GM13977 (cell line): ENCODE data around the gene KRTAP4-8.
"Not testable (repeated sequence)": the region's sequence is repeated elsewhere in the genome, so short reads cannot be mapped to it uniquely, and the experiment has no call there.

Experiments
- DNase-seq: peaks from one replicate; pipeline ENCODE4 v3.0.0; 2012; ENCODE audit warnings: low spot score
- in situ Hi-C: fragments of 300-500 bp; cut with MboI; formaldehyde crosslinking; loops from one replicate; pipeline ENCODE4 v1.12.0; 2022; ENCODE audit warnings: low sequenced_read_pairs, low pct_unique_long_range_greater_than_20kb, mixed read lengths, inconsistent platforms; ENCODE audit not compliant: unreplicated experiment
- TF ChIP-seq, protein P1 (sequence below): IDR thresholded peaks from 2 replicates; pipeline ENCODE4 v1.5.1; 2012; ENCODE audit warnings: mild to moderate bottlenecking, control low read depth; ENCODE audit not compliant: insufficient read depth; ENCODE audit errors: extremely low read depth, missing control alignments

Gene KRTAP4-8

DNA sequence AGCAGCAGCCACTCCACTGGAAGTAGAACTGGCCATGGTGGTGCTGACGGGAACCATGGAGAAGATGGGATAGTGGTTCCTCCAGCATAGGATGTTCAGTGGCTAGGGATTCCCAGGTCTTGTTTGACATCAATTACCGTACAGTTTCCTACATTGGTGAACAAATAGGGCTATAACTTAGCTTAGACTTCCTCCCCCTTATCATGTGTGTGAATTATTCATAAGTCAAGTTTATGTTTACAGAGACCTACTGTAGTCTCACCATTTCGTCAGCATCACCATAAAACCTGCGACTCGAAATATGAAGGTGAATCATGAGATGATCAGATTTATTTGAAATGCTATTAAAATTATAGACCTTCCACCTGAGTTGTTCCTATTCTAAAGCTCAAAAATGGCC is 39.2 kb downstream of the KRTAP4-8 start:
- in situ Hi-C loops, result no loop called here
- TF ChIP-seq, protein P1, sequence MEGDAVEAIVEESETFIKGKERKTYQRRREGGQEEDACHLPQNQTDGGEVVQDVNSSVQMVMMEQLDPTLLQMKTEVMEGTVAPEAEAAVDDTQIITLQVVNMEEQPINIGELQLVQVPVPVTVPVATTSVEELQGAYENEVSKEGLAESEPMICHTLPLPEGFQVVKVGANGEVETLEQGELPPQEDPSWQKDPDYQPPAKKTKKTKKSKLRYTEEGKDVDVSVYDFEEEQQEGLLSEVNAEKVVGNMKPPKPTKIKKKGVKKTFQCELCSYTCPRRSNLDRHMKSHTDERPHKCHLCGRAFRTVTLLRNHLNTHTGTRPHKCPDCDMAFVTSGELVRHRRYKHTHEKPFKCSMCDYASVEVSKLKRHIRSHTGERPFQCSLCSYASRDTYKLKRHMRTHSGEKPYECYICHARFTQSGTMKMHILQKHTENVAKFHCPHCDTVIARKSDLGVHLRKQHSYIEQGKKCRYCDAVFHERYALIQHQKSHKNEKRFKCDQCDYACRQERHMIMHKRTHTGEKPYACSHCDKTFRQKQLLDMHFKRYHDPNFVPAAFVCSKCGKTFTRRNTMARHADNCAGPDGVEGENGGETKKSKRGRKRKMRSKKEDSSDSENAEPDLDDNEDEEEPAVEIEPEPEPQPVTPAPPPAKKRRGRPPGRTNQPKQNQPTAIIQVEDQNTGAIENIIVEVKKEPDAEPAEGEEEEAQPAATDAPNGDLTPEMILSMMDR, result no peak
- no peak for DNase-seq

DNA sequence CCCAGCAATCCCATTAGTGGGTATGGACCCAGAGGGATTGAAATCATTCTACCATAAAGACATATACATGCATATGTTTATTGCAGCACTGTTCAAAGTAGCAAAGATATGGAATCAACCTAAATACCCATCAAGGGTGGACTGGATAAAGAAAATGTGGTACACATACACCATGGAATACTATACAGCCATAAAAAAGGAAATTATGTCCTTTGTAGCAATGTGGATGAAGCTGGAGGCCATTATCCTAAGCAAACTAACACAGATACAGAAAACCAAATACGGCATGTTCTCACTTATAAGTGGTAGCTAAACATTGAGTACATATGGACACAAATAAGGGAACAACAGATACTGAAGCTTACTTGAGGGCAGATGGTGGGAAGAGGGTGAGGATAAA is 40.4 kb downstream of the KRTAP4-8 start:
- TF ChIP-seq, protein P1, result no peak
- DNase-seq, result no peak
- in situ Hi-C loops, result no loop called here

DNA sequence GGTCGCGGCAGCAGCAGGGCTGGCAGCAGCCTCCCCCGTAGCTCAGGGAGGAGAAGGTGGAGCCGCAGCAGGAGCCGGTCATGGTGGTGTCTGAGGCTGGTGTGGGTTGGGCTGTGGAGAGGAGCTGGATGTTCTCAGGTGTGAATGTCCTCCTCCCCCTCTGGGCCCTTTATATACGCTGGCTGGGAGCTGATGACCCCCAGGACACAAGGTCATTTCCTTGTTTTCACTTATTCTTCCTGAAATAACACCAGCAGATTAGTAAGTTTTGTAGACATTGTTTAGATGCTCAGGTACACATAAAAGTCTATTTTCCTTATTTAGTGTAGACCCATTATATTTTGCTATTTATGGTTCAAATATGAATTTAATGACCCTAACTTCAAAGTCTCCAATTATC is 42.8 kb downstream of the KRTAP4-8 start, which contains the start of gene KRTAP2-2:
KRTAP2-2 (minus strand) TSS at position 101 of the 400 bp plus-strand sequence; CDS start at position 82, 19 bp downstream.
- DNase-seq, in situ Hi-C loops: not testable (repeated sequence)

DNA sequence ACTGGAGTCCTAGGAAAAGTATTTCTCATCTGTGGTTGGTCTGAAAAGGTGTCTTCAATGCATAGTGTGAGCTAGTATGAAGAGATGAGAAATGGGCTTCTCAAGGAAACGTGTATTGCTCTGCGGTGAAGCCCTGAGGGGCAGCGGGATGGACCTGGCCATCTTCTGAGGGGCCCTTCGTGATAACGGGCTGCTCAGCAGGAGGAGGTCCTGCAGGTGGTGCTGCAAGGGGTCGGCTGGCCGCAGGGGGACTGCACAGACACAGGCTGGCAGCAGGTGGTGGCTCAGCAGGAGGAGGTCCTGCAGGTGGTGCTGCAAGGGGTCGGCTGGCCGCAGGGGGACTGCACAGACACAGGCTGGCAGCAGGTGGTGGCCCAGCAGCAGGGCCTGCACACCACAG is 43.4 kb downstream of the KRTAP4-8 start:
- in situ Hi-C loops, DNase-seq: not testable (repeated sequence)

DNA sequence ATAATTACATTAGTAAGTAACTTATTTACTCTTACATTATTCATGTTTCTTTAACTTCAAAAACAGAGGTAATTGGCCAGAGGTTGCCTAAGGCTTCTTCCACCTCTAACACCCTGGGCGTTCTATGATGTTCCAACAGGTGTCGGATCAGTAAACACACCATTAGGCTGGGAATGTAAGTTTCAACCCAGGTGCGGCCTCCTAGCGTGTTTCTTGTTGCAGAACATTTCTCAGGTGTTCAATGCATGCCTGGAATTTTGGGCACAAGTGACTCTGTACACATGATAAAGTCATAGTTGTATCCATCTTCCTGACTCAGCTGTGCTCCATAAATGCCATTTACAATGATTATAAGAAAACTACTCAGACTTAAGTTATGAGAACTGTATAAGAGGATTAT is 43.9 kb downstream of the KRTAP4-8 start:
- TF ChIP-seq, protein P1, result no peak
- DNase-seq, result no peak
- in situ Hi-C loops, result no loop called here

DNA sequence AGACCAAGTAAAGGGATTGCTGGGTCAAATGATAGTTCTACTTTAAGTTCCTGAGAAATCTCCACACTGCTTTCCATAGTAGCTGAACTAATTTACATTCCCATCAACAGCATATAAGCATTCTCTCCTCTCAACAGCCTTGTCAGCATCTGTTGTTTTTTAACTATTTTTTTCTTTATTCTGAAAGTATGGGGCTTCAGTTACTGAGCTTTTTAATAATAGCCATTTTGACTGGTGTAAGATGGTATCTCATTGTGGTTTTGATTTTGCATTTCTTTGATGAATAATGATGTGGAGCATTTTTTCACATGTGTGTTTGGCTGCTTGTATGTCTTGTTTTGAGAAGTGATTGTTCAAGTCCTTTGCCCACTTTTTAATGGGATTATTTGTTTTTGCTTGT is 45.4 kb downstream of the KRTAP4-8 start:
- no peak for DNase-seq
- in situ Hi-C loops, result no loop called here
- TF ChIP-seq, protein P1, result no peak

DNA sequence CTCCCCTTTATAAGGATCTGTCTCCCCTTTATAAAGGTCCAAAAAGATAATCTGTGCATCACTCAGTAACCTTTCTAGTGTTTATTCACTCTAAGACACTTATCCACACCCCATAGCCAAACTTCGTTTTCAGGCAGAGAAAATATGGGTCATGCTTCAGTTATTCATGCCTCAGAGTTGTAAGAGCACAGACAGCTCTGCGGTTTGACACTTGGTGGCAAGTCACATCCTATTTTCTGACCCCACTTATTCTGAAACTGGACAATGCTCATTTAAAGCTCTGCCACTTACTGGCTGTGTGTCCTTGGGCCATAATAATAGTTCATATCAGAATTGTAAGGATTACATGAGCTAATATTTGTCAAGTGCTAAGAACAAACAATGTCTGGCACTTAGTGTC is 48.8 kb downstream of the KRTAP4-8 start:
- in situ Hi-C loops, result no loop called here
- TF ChIP-seq, protein P1, result no peak
- DNase-seq, result no peak

DNA sequence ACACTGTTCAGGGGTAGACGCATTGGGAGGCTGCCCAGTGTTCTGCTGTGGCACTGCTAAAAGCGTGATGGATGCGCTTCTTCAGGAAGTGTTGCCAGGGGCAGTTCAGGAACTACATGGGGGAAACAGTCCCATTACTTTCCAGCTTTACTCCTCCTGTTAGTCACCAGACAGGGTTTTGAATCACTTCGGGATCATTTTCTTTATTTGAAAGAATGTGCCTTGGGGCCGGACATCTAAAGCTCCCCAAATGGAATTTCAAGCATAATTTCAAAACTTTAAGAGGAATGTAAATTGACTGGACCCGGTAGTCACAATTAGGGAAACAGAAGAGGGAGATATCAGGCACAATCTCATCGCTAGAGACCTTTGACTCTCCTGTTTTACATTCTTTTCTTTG is 49.5 kb downstream of the KRTAP4-8 start:
- no peak for DNase-seq
- in situ Hi-C loops, result no loop called here
- TF ChIP-seq, protein P1, result no peak
